ENCODE measurements around the gene SNRPA1. TPM values are rescaled to one million over a fixed set of nuclear protein-coding genes. Genes with fewer than 3 reads are reported as not detected.

The SNRPA1 gene
- 12.5 and 14.7 TPM in 2 replicates for total RNA-seq

GRCh38 chr15:101294731-101295606 lies at the start of gene SNRPA1:
SNRPA1 (minus strand) TSS chr15:101295248; CDS start chr15:101295178, 70 bp downstream.

GRCh38 chr15:101277038-101277822 lies 17.8 kb downstream of the SNRPA1 start, which contains the start of gene SELENOS:
SELENOS (minus strand) TSS chr15:101277485; CDS start chr15:101277417, 68 bp downstream.

GRCh38 chr15:101251830-101252820 lies 42.9 kb downstream of the SNRPA1 start, which contains the start of gene CHSY1:
CHSY1 (minus strand) TSS chr15:101252048; CDS start chr15:101251456, 592 bp downstream.

Other genes starting within 250 kb of the SNRPA1 start
- 20.2 and 27.2 TPM in 2 replicates for gene CHSY1, start 43.2 kb downstream of the SNRPA1 start, total RNA-seq
- gene SELENOS, start 17.8 kb downstream of the SNRPA1 start, total RNA-seq: 44.5 and 47.9 TPM in 2 replicates
- gene PCSK6, start 194.5 kb upstream of the SNRPA1 start, total RNA-seq: 1.8 and 2.9 TPM in 2 replicates